ENCODE data around the gene ACACA. TPM values are rescaled to one million over a fixed set of nuclear protein-coding genes. Genes with fewer than 3 reads are reported as not detected.
"Not testable (repeated sequence)": the region's sequence is repeated elsewhere in the genome, so short reads cannot be mapped to it uniquely, and the experiment has no call there.

ACACA gene
- total RNA-seq, 4 donors from 2014 or later = 4.7 to 75.1 (median 41.9) TPM

- no peak for TF ChIP-seq POLR2A (IDR thresholded peaks at IDR 0.05)
- no peak for TF ChIP-seq CTCF (IDR thresholded peaks at IDR 0.05)
- Histone ChIP-seq H3K27ac (no peak overlapping the region), H3K9me3 (no peaks in the 10 kb centered on the region), H3K36me3 (no peaks in the 10 kb centered on the region), H3K4me1 (no peaks in the 10 kb centered on the region), H3K27me3 (no peaks in the 10 kb centered on the region), H3K4me3 (no peak overlapping the region)
- intact Hi-C loops (cut with DNase I; ENCODE audit: low total_unique reads) = no loop called here
- no peak for DNase-seq
Measured at GRCh38 chr17:37410357-37410756, 3.7 kb upstream of the ACACA start.

- peak overlapping the region; percentile 87 to 95 for H3K27ac ChIP-seq
- H3K27me3 ChIP-seq; H3K4me3 ChIP-seq; H3K36me3 ChIP-seq; DNase-seq; intact Hi-C loops (cut with DNase I; ENCODE audit: low total_unique reads); H3K4me1 ChIP-seq; H3K9me3 ChIP-seq: not testable (repeated sequence)
Measured at GRCh38 chr17:37408145-37408479, 1.5 kb upstream of the ACACA start.

GRCh38 chr17:37405955-37406634 lies 541 bp downstream of the ACACA start:
- H3K4me1 ChIP-seq = no peaks in the 10 kb centered on the region
- H3K27ac ChIP-seq = peak overlapping the region; percentile 87 to 95
- peak overlapping the region; percentile 76 to 84 for H3K4me3 ChIP-seq
- TF ChIP-seq POLR2A (IDR thresholded peaks at IDR 0.05) (no peak), CTCF (IDR thresholded peaks at IDR 0.05) (no peak)
- no peaks in the 10 kb centered on the region for H3K27me3 ChIP-seq
- no peak for DNase-seq
- no peaks in the 10 kb centered on the region for H3K9me3 ChIP-seq
- H3K36me3 ChIP-seq = no peaks in the 10 kb centered on the region
- intact Hi-C loops (cut with DNase I; ENCODE audit: low total_unique reads) = no loop called here

GRCh38 chr17:37405522-37405921 lies 1.1 kb downstream of the ACACA start:
- H3K36me3 ChIP-seq; H3K4me1 ChIP-seq; intact Hi-C loops (cut with DNase I; ENCODE audit: low total_unique reads); H3K27ac ChIP-seq; DNase-seq; H3K27me3 ChIP-seq; H3K9me3 ChIP-seq: not testable (repeated sequence)
- peak overlapping the region; percentile 76 to 84 for H3K4me3 ChIP-seq

- no peaks in the 10 kb centered on the region for H3K4me1 ChIP-seq
- DNase-seq = no peak
- no peak for TF ChIP-seq CTCF (IDR thresholded peaks at IDR 0.05)
- no peak for TF ChIP-seq POLR2A (IDR thresholded peaks at IDR 0.05)
- no peaks in the 10 kb centered on the region for H3K9me3 ChIP-seq
- no peaks in the 10 kb centered on the region for H3K27me3 ChIP-seq
- H3K4me3 ChIP-seq = no peak overlapping the region
- H3K36me3 ChIP-seq = no peaks in the 10 kb centered on the region
- no peak overlapping the region for H3K27ac ChIP-seq
- intact Hi-C loops (cut with DNase I; ENCODE audit: low total_unique reads) = no loop called here
Measured at GRCh38 chr17:37400505-37400904, 6.1 kb downstream of the ACACA start.

GRCh38 chr17:37399265-37399803 lies 7.3 kb downstream of the ACACA start:
- H3K9me3 ChIP-seq = no peaks in the 10 kb centered on the region
- no peaks in the 10 kb centered on the region for H3K27me3 ChIP-seq
- no peak overlapping the region for H3K4me3 ChIP-seq
- no peaks in the 10 kb centered on the region for H3K36me3 ChIP-seq
- intact Hi-C loops (cut with DNase I; ENCODE audit: low total_unique reads) = no loop called here
- no peak overlapping the region for H3K27ac ChIP-seq
- no peak for DNase-seq
- no peak for TF ChIP-seq POLR2A (IDR thresholded peaks at IDR 0.05)
- no peak for TF ChIP-seq CTCF (IDR thresholded peaks at IDR 0.05)
- no peaks in the 10 kb centered on the region for H3K4me1 ChIP-seq

All from uterus (tissue), 4 donors.